Osteoblast (primary cell): ENCODE data around the gene SDSL. TPM values are rescaled to one million over a fixed set of nuclear protein-coding genes. Genes with fewer than 3 reads are reported as not detected.

Experiments
- DNase-seq: peaks from one replicate; pipeline ENCODE4 v3.0.0; 2011; ENCODE audit warnings: low spot score, mixed read lengths; ENCODE audit not compliant: insufficient read length; ENCODE audit errors: missing footprints
- H2AFZ ChIP-seq: 2 replicates; pipeline ENCODE4 v1.6.0; 2011; ENCODE audit warnings: mild to moderate bottlenecking, low read length
- H3K27ac ChIP-seq: 2 replicates; pipeline ENCODE4 v1.5.1; 2011; ENCODE audit warnings: mild to moderate bottlenecking, low read depth, low read length, moderate library complexity
- H3K27me3 ChIP-seq: 2 replicates; pipeline ENCODE4 v1.6.0; 2012; ENCODE audit warnings: mild to moderate bottlenecking, control low read depth, inconsistent platforms, low read length, moderate library complexity; ENCODE audit not compliant: insufficient read depth
- H3K36me3 ChIP-seq: 2 replicates; pipeline ENCODE4 v1.5.1; 2011; ENCODE audit warnings: mild to moderate bottlenecking, low read length, control low read depth, moderate library complexity; ENCODE audit not compliant: insufficient read depth
- H3K4me1 ChIP-seq: 2 replicates; pipeline ENCODE4 v1.5.1; 2011; ENCODE audit warnings: mild to moderate bottlenecking, low read length, control low read depth, moderate library complexity; ENCODE audit not compliant: insufficient read depth
- H3K4me2 ChIP-seq: 2 replicates; pipeline ENCODE4 v1.6.0; 2011; ENCODE audit warnings: mild to moderate bottlenecking, low read length; ENCODE audit not compliant: insufficient read depth
- H3K4me3 ChIP-seq: fragments of 200-600 bp; sonication (generic); 3 replicates; pipeline ENCODE4 v1.5.1; 2012; ENCODE audit warnings: mild to moderate bottlenecking, low read length, inconsistent platforms; ENCODE audit not compliant: insufficient read depth
- H3K79me2 ChIP-seq: 2 replicates; pipeline ENCODE4 v1.6.0; 2012; ENCODE audit warnings: mild to moderate bottlenecking, low read length, control low read depth, inconsistent platforms; ENCODE audit not compliant: insufficient read depth
- H3K9me3 ChIP-seq: 2 replicates; pipeline ENCODE4 v1.5.1; 2011; ENCODE audit warnings: low read depth, low read length, control low read depth
- H4K20me1 ChIP-seq: 2 replicates; pipeline ENCODE4 v1.6.0; 2012; ENCODE audit warnings: mild to moderate bottlenecking, low read length, control low read depth; ENCODE audit not compliant: insufficient read depth
- total RNA-seq: library from RNA; depleted of rRNA; stranded (reverse); fragments of >200 nt; gene quantifications from 2 replicates; pipeline ENCODE4 v1.2.3, GENCODE V29; 2012
- TF ChIP-seq, protein P1 (sequence below): IDR thresholded peaks from 2 replicates; pipeline ENCODE4 v1.5.1; 2011; ENCODE audit warnings: mild to moderate bottlenecking, low read depth, low read length, moderate library complexity; ENCODE audit errors: extremely low read depth

The SDSL gene
- total RNA-seq, 1 donor: 6.5 TPM

DNA sequence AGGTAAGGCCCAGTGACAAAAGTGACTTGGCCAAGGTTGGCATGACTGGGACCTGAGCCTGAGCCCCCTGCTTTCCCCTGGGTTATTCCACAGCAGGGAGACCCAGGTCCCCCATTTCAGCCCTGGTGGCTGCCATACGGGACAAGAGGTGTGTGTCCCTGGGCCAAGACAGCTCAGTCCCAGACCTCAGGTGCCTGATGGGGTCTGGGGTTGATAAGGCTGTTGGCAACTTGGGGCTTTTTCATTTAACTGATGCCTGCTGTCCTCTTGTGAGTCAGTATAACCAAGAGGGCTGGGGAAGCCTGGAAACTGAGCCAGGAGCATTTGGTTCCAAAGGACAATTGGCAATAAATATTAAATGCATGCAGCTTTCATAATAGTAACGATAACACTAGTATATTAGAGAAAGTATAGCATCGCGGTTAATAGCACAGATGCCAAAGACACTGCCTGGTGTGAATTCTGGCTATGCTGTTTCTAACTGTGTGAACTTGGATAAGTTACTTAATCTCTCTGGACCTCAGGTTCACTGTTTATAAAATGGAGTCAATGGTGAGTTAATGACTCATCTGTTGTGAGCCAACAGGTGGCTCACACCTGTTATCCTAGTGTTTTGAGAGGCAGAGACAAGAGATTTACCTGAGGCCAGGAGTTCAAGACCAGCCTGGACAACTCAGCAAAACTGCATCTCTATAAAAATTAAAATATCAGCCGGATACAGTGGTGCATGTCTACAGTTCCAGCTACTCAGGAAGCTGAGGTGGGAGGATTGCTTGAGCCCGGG, 898 bp downstream of the SDSL start:
- no peaks in the 10 kb centered on the region for H3K36me3 ChIP-seq
- peaks cover 5% of the 10 kb centered on the region for H3K4me1 ChIP-seq
- TF ChIP-seq, protein P1, sequence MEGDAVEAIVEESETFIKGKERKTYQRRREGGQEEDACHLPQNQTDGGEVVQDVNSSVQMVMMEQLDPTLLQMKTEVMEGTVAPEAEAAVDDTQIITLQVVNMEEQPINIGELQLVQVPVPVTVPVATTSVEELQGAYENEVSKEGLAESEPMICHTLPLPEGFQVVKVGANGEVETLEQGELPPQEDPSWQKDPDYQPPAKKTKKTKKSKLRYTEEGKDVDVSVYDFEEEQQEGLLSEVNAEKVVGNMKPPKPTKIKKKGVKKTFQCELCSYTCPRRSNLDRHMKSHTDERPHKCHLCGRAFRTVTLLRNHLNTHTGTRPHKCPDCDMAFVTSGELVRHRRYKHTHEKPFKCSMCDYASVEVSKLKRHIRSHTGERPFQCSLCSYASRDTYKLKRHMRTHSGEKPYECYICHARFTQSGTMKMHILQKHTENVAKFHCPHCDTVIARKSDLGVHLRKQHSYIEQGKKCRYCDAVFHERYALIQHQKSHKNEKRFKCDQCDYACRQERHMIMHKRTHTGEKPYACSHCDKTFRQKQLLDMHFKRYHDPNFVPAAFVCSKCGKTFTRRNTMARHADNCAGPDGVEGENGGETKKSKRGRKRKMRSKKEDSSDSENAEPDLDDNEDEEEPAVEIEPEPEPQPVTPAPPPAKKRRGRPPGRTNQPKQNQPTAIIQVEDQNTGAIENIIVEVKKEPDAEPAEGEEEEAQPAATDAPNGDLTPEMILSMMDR: no peak
- H3K4me3 ChIP-seq: peak overlapping the region; percentile 84
- no peaks in the 10 kb centered on the region for H3K9me3 ChIP-seq
- peaks cover 8% of the 10 kb centered on the region for H4K20me1 ChIP-seq
- DNase-seq: no peak
- no peak overlapping the region for H2AFZ ChIP-seq
- peak overlapping the region; percentile 81 for H3K27ac ChIP-seq
- peaks cover 11% of the 10 kb centered on the region for H3K79me2 ChIP-seq
- H3K4me2 ChIP-seq: peak overlapping the region; percentile 94
- no peaks in the 10 kb centered on the region for H3K27me3 ChIP-seq

GRCh38 chr12:113424456-113424855, 2.3 kb downstream of the SDSL start:
- no peak overlapping the region for H3K4me3 ChIP-seq
- H2AFZ ChIP-seq: no peak overlapping the region
- H3K27ac ChIP-seq: no peak overlapping the region
- TF ChIP-seq, protein P1: no peak
- no peaks in the 10 kb centered on the region for H3K27me3 ChIP-seq
- no peaks in the 10 kb centered on the region for H3K9me3 ChIP-seq
- H4K20me1 ChIP-seq: peaks cover 8% of the 10 kb centered on the region
- peaks cover 11% of the 10 kb centered on the region for H3K79me2 ChIP-seq
- peaks cover 5% of the 10 kb centered on the region for H3K4me1 ChIP-seq
- H3K36me3 ChIP-seq: no peaks in the 10 kb centered on the region
- no peak for DNase-seq
- H3K4me2 ChIP-seq: no peak overlapping the region

DNA sequence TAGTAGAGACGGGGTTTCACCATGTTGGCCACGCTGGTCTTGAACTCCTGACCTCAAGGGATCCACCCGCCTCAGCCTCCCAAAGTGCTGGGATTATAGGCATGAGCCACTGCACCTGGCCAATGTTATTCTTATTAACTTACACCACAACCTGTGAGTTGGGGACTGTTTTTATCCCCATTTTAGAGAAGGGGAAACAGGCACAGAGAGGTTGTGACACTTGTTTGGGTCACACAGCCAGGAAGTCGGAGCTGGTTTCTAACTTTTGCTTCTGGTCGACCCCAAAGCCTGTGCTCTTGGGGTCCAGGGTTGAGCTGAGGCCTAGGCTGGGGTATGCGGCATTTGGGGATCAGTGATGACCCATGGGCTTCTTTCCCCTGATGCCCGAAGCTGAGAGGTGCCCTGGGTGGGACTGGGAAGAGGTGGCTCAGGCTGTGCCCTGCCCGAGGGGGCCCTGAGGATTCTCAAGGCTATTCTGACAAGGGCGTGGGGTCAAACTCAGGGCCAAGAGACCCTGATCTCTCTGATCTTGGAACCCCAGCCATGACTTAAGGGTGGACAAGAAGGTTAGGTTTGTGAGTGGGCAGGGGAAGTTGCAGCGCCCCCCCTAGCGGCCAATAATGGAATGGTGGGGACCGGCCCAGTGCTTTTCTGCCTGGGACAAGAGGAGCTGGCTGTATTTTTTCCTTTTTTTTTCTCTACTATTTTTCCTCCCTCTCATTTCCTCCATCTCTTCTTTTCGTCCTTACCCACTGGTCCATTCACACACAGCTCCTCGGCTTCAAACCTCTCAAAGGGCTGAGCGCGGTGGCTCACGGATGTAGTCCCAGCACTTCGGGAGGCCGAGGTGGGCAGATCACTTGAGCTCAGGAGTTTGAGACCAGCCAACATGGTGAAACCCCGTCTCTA, 3.0 kb downstream of the SDSL start:
- TF ChIP-seq, protein P1: peak; percentile 89
- DNase-seq: peak; percentile 82
- Histone ChIP-seq H2AFZ (no peak overlapping the region), H3K4me2 (no peak overlapping the region), H3K4me1 (peaks cover 5% of the 10 kb centered on the region), H3K4me3 (no peak overlapping the region), H4K20me1 (peaks cover 8% of the 10 kb centered on the region), H3K79me2 (peaks cover 11% of the 10 kb centered on the region), H3K36me3 (no peaks in the 10 kb centered on the region), H3K27ac (no peak overlapping the region), H3K9me3 (no peaks in the 10 kb centered on the region), H3K27me3 (no peaks in the 10 kb centered on the region)
